NK-92 (cell line): ENCODE measurements around the gene CPE.

ENCODE experiments used
- DNase-seq: peaks from one replicate; lab custom pipeline; 2025; ENCODE audit not compliant: unreplicated experiment; lab: John Stamatoyannopoulos, UW

The CPE gene

DNA sequence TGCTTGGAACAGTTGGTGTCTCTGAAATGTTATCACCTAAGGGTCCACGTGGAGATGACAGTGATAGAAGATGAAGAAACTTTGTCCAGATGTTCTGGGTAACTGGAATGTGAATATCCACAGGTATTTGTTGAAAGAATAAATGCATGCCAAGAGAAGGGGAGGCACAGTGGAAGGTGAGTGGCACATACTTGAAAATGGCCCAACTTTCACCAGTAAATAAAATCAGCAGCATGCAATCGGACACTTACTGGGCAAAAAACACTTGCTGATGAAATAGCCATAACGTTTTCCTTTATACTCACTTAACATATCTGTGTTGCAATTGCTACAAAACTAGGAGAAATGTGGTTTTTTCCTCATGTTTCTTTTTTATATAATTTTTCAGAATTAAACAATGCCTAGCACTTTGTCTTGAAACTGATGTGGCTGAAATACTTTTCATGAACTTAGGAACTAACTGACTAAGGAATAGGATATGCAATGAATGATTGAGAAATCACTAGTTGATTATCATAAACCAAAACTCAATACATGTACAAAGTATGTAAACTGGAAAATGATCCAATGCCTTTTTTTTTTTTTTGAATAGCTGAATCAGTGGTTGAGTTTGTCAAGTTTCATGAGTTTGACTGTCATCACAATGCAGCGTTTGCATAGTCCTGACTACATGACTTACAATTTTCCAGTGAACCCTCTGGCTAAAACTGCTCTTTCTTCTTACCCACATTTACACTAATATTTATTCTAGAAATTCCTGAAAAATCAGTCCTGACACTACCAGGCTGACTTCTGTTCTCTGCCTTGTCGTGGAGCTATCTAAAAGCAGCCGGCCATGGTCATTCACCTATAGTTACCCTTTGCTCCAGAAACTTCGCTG lies 127.4 kb downstream of the CPE start:
- no peak for DNase-seq

DNA sequence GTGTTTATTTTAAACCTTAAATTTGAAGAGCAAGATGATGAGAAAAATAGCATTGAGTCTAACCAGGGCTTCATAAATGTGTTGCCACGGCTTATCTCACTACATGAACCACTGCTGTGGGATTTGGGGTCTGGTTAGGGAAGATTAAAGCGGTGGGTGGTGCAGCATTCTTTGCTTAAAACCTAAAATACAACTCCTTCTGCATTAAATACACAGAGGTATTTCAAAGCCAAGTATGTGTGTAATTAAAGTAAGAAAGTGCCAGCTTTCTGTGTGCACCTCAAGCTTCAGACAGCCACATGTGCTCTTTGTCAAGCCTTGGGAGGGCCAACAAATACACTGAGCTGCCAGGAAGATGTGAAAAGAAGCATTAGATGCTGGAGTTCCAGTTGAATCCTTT lies 128.0 kb downstream of the CPE start:
- DNase-seq: no peak

- DNase-seq: no peak
Observed at GRCh38 chr4:165507381-165507780, 128.6 kb downstream of the CPE start.

DNA sequence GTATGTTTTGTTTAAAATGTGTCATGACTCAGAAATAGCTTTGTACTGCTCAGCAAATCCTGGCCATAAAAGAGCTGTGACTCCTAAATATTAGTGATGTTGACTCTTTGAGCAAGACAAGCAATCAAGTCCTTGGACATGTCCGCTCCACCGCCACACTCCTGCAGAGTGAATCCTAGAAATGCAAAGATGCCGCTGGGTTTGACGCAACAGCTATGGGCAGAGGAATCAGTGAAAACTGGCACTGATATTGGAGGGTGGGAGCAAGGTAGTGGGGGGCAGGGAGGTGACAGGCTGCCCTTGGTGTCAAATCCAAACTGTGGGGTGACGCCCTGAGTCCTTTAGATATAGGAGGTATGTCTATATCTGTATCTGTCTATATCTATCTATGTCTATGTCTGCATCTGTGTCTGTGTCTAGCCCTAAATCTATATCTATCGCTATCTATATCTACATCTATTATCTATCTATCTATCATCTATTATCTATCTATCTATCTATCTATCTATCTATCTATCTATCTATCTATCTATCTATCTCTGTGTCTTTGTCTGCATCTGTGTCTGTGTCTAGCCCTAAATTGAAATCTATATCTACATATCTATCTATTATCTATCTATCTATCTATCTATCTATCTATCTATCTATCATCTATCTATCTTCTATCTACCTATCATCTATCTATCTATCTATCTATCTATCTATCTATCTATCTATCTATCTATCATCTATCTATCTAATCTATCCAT lies 129.7 kb downstream of the CPE start:
- no peak for DNase-seq

DNA sequence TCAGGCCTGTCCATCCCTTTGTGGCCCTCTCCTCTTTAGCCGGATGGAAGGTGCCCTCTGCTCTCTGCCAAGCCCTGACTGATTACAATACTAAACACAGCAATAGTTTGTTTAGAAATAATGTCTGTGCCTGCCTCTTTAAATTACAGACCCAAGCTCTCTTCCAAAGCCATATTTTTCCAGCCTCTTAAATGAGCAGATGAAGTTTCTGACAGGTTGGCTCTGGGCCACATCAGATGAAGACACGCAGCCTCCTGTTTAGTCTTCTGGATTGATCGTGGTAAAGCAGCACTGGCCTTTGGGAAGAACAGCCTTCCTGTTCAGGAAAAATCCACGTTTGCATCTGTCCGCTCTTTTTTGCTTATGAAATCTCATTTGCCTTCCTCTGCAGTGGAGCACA lies 133.6 kb downstream of the CPE start:
- no peak for DNase-seq

DNA sequence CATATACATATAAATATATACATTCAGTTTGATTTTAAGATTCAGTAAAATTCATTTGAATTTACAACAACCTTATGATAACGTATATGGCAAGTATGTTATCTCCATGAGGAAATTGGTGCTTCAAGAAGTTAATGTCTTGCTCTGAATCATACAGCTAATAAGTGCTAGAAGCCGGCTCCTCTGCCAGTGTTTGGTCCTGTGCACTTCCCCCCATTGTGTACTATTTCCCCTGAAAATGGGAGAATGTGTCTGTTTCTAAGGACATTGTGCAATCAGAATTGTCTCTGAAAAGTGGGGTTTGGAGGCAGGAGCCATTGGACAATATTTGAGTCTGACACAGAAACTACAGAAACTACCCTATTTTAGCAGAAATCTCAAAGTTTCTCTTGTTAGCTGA lies 135.9 kb downstream of the CPE start:
- no peak for DNase-seq

DNA sequence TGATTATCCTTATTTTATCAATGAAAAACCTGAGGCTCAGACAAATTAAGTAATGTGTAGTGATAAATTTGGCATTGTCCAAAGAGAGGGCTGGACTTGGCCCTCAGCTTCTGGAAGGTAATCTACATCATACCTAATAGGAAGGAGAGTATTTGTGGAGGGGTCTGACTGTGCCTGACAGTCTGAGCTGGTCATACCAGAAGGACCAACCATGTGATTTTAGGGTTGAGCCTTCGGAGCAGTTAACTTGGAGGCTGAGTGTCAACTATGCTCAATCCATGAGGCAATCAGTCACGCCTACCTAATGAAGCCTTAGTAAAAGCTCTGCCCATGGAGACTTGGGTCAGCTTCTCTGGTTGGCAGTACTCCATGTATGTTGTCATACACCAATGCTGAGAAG lies 136.4 kb downstream of the CPE start:
- no peak for DNase-seq

- DNase-seq: no peak
Observed at GRCh38 chr4:165516281-165516833, 137.5 kb downstream of the CPE start.

DNA sequence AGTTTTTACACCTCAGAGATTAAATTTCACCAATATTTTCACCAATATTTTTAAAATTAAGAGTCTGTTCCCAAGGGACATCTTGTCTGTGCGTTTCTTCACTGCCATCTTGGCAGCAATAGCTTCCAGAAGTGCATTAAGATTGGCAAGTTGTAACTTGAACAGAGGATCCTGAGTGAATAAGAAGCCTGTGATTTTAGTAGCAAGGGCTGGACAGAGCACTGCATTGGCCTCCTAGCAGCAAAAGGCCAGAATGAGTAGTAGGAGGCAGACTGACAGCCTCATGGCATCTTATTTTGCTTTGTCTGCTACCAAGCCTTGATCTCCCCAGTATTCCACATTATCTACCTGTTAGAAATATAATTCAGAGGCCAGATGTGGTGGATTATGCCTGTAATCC lies 138.4 kb downstream of the CPE start:
- DNase-seq: no peak

- DNase-seq: no peak
Observed at GRCh38 chr4:165518024-165518616, 139.3 kb downstream of the CPE start.

DNA sequence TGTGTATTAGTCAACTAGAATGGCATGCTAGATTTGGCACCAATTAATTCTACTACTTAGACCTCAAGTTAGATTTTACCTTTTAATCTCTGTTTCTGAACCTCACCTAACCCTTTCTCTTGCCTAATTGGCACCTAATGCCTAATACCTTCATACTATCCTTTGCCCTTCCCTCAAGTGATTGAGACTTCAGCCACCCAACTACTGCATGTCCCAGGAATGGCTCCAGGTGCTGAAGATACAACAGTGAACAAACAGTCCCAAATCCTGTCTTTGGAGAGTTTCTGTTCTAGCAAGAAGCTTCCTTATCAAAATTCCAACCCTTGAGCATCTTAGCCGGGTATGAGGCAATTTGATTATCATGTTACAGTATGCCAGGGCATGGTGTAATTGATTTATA lies 139.9 kb downstream of the CPE start:
- DNase-seq: no peak

GRCh38 chr4:165519591-165519990 lies 140.8 kb downstream of the CPE start:
- DNase-seq: no peak

DNA sequence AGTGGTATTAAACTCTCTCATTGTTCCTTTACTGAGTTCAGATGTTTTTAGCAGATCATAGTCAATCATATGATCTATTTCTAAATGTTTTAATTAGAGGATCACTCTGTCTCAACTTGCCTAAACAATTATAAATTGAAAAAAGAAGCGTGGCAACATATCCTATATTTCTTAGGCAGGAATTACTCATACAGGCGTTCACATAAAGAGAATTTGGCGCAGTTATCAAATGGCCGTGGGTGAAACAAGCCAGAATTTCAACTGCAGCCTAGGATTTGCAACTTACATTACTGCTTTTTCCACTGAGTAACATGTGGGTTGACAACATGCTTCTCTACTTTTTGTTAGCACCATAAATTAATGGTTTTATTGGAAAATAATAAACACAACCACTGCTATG lies 141.3 kb downstream of the CPE start:
- DNase-seq: no peak

DNA sequence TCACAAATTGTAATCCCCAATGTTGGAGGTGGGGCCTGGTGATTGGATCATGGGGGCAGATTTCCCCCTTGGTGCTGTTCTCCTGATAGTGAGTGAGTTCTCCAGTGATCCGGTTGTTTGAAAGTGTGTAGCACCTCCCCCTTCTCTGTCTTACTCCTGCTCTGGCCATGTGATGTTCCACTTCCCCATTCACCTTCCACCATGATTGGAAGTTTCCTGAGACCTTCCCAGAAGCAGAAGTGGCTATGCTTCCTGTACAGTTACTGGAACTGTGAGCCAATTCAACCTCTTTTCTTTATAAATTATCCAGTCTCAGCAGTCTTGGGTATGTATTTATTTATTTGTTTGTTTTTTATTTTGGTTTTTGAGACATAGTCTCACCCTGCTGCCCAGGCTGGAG lies 143.2 kb downstream of the CPE start:
- no peak for DNase-seq

DNA sequence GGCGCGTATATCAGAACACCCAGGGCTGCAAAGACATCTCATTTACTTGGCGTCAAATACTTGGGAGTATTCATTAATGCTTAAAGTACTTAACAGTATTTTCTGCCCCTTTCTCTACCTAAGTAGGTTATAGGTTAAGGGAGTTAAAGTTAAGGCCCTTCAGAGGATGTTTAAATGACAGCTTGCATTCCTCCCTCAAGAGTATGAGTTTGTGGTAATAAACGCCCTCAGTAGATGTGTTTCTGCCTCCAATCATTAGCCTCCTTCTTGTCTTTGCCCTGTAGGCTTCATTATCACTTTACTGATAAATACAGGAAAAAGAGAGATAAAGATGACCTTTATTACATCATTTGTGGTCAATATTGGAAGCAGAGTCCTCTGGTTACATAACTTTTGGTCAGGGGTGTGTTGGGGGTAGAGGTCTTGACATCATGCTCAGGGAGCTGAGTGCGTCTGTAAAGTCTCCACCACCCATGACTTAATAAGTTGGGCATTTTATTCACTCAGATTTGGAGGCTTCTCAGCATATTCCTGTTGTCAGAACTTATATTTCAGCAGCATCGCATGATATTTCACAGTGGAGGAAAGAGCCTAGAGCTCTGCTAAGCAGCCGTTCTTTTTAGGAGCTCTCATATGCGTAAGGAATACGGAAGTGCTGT lies 145.9 kb downstream of the CPE start:
- no peak for DNase-seq

DNA sequence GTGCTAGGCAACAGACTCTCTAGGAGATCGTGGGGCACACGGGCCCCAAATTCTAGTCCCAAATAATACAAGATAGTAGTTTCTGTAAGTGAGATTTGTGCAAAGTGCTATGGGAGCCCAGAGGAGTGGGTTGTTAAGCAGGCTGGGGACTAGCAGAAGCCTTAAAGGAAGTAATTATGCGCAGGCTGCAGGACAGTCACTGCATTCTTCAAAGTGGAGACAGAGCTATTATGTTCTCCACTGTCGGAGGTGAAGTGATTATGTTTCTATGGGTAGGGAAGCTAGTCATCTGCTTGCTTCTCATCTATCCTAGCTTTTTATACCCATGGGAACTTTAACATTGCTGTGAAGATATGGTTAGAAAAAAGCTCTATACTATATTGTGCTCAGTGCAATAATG lies 154.2 kb downstream of the CPE start:
- no peak for DNase-seq

DNA sequence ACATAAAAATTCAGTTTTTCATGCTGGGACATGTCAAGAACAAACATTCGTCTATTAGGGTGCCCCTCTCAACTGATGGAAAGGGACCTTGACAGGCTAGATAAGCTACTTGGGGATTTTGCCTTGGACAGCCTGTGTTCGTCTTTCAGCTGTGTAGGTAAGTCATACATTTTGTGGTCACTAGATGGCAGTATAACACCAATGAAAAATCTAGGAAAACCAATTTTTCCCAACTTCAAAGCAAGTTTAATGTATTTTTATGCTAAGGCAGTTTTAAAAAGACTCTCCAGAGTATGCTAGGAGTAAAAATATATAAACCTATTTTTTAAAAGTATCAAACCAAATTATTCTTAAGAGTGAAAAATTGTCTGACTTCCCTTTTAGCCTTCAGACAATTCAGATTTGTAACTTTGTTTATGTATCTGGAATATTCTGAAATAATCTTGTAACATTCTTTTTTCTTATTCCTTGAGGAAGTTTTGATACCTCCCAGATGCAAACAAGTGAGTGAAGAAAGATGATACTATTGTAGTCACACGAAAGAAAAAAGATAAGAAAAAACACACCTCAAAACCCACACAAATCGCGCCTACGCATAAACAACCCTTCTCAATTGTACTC lies 158.3 kb downstream of the CPE start:
- DNase-seq: no peak

GRCh38 chr4:165539801-165540200 lies 161.0 kb downstream of the CPE start:
- DNase-seq: no peak

DNA sequence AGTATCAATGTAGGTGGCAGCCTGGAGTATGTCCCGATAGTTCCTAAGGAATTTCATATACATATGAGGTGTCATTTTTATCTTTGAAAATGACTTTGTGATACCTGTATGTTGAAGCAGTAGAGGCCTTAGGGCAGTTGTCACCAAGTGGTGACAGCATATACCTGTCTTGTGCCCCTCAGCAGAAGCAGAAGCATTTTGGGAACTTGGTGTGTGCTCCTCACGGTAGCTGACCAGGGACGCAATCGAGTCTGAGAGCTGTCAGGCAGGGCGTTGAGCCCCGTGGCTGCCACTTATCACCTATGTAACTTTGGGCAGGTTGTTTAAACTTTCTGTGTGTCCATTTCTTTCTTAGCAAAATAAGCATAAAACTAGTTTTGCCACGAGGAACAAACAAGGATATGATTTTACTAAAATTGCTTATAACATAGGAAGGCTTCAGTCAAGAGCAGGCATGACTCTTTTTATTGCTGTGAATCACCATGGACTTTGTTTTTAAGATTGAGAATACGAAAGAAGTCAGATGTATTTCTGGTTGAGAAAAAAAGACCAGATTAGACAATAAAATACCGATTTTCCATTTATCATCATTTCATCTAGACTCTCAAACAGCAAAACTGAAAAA lies 161.5 kb downstream of the CPE start:
- DNase-seq: no peak

GRCh38 chr4:165541851-165542459 lies 163.1 kb downstream of the CPE start:
- DNase-seq: no peak
